GM23248 (cell line): ENCODE data around the gene FABP7. TPM values are rescaled to one million over a fixed set of nuclear protein-coding genes. Genes with fewer than 3 reads are reported as not detected.

Source experiments
- DNase-seq: peaks from one replicate; pipeline ENCODE4 v3.0.0-alpha.2; 2015
- H2AFZ ChIP-seq: fragments of 200-600 bp; sonication (generic); 2 replicates; pipeline ENCODE4 v1.6.1; 2016; ENCODE audit warnings: antibody characterized with exemption
- H3F3A ChIP-seq: fragments of 200-600 bp; sonication (generic); 2 replicates; pipeline ENCODE4 v1.6.1; 2016; ENCODE audit warnings: mild to moderate bottlenecking, antibody characterized with exemption, mixed run types; ENCODE audit not compliant: insufficient read depth
- H3K27ac ChIP-seq: fragments of 200-600 bp; sonication (generic); 2 replicates; pipeline ENCODE4 v1.5.1; 2016; ENCODE audit warnings: mild to moderate bottlenecking
- H3K27me3 ChIP-seq: fragments of 200-600 bp; sonication (generic); replicated peaks from 2 replicates; pipeline ENCODE4 v1.6.1; 2016; ENCODE audit warnings: mild to moderate bottlenecking; ENCODE audit not compliant: insufficient read depth
- H3K36me3 ChIP-seq: fragments of 200-600 bp; sonication (generic); 2 replicates; pipeline ENCODE4 v1.6.1; 2016; ENCODE audit warnings: low read depth, mild to moderate bottlenecking
- H3K4me1 ChIP-seq: fragments of 200-600 bp; sonication (generic); 2 replicates; pipeline ENCODE4 v1.6.1; 2016; ENCODE audit warnings: mild to moderate bottlenecking; ENCODE audit not compliant: insufficient read depth
- H3K4me2 ChIP-seq: fragments of 200-600 bp; sonication (generic); one replicate; pipeline ENCODE4 v1.6.1; 2016; ENCODE audit warnings: mild to moderate bottlenecking; ENCODE audit not compliant: unreplicated experiment
- H3K4me3 ChIP-seq: fragments of 200-600 bp; sonication (generic); 2 replicates; pipeline ENCODE4 v1.5.1; 2016; ENCODE audit warnings: mild to moderate bottlenecking
- H3K79me2 ChIP-seq: fragments of 200-600 bp; sonication (generic); 2 replicates; pipeline ENCODE4 v1.6.1; 2016; ENCODE audit warnings: mild to moderate bottlenecking; ENCODE audit not compliant: insufficient read depth
- H3K9ac ChIP-seq: fragments of 200-600 bp; sonication (generic); 2 replicates; pipeline ENCODE4 v1.6.1; 2016; ENCODE audit warnings: mild to moderate bottlenecking
- H3K9me2 ChIP-seq: fragments of 200-600 bp; sonication (generic); 2 replicates; pipeline ENCODE4 v1.6.1; 2016; ENCODE audit warnings: mixed run types, mild to moderate bottlenecking, moderate library complexity; ENCODE audit not compliant: insufficient read depth
- H3K9me3 ChIP-seq: fragments of 200-600 bp; sonication (generic); one replicate; pipeline ENCODE4 v1.6.1; 2017; ENCODE audit warnings: low read depth
- H4K20me1 ChIP-seq: fragments of 200-600 bp; sonication (generic); 2 replicates; pipeline ENCODE4 v1.6.0; 2016; ENCODE audit not compliant: insufficient read depth
- EZH2 ChIP-seq: fragments of 200-600 bp; sonication (generic); IDR thresholded peaks from 2 replicates; pipeline ENCODE4 v1.6.1; 2018; ENCODE audit warnings: antibody characterized with exemption, mild to moderate bottlenecking; ENCODE audit not compliant: insufficient read depth, poor library complexity, severe bottlenecking
- EZH2phosphoT487 ChIP-seq: fragments of 200-600 bp; sonication (generic); IDR thresholded peaks from 2 replicates; pipeline ENCODE4 v1.6.1; 2018; ENCODE audit warnings: antibody characterized with exemption, moderate library complexity, mild to moderate bottlenecking, low read depth; ENCODE audit not compliant: insufficient read depth
- WGBS, 2 experiments: methylation state at CpG; one replicate each; pipeline ENCODE4 v1.1.6; 2015 to 2017; ENCODE audit warnings: low lambda C conversion rate in 2 of 2, low coverage in 1 of 2; ENCODE audit errors: missing lambda C conversion rate in 2 of 2; 5-methylcytosine and 5-hydroxymethylcytosine counted together
- in situ Hi-C: fragments of 300-500 bp; cut with MboI; formaldehyde crosslinking; loops from 2 replicates; pipeline ENCODE4 v1.15.0; 2020
- polyA plus RNA-seq: library from polyadenylated mRNA; unstranded; fragments of >200 nt; fragmentation: Nextera tagmentation; extraction: Ambion mirVana; gene quantifications from 2 replicates; pipeline ENCODE4 v1.2.1, GENCODE V29; 2016
- total RNA-seq: library from RNA; depleted of rRNA; stranded (reverse); fragments of >200 nt; shearing (Covaris generic); gene quantifications from 2 replicates; pipeline ENCODE4 v1.2.3, GENCODE V29; 2014

The FABP7 gene
- total and polyA plus RNA-seq, 2 experiments from 2014 or later, result not detected

DNA sequence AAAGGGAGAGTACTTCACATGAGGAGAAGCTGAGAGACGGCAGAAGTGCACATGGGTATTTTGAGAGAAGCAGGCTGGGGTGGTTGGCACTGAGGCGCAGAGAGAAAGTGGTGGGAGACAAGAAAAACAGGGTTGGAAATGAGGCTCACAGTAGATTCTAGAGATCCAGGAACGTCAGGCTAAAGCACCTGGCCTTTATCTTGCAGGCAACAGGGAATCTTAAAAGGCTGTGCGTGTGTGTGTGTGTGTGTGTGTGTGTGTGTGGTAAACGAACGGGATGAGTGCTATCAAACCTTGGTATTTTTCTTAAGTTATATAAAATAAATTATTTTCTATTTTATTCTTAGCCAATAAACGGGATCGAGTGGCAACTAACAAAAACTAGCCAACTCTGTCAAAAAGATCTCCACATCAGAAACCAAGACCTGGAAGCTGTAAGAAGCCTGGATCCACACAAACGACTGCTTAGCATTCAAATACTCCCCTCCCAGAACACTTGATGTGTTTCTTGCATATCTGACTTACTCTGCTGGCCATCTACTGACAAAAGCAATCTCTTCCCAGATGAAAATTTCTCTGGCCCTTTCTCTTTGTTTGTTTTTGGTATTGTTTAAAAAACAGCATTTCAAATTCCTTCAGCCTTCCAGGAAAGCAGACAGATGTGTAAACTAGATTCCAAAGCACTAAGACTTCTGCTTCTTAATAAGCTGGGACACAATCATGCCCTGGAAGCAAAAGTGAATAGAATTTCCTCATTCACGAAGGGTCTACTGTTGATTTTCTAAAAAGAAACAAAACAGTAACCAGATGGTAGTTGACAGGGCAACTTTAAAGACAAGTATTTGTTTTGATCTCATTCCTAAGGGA, 44.8 kb upstream of the FABP7 start:
- in situ Hi-C loops, result no loop called here

GRCh38 chr6:122735582-122735981, 43.9 kb upstream of the FABP7 start:
- H3K36me3 ChIP-seq, result no peaks in the 10 kb centered on the region
- H3K9me3 ChIP-seq, result no peaks in the 10 kb centered on the region
- TF ChIP-seq EZH2 (no peak), EZH2phosphoT487 (no peak)
- no peak overlapping the region for H3K4me2 ChIP-seq
- no peaks in the 10 kb centered on the region for H3F3A ChIP-seq
- H3K4me1 ChIP-seq, result no peaks in the 10 kb centered on the region
- peaks cover 24% of the 10 kb centered on the region; the same call in 1 of the 2 replicates for H3K27me3 ChIP-seq
- in situ Hi-C loops, result no loop called here
- no peaks in the 10 kb centered on the region for H4K20me1 ChIP-seq
- no peak overlapping the region for H3K4me3 ChIP-seq
- no peaks in the 10 kb centered on the region for H3K9me2 ChIP-seq
- 15 to 20% methylated on average over 4 of the region's 4 CpGs for WGBS, 2 experiments
- H3K27ac ChIP-seq, result no peak overlapping the region
- no peak overlapping the region for H3K9ac ChIP-seq
- no peak for DNase-seq
- H2AFZ ChIP-seq, result no peak overlapping the region
- no peaks in the 10 kb centered on the region for H3K79me2 ChIP-seq

More for the DNA sequence above, 44.8 kb upstream of the FABP7 start:
- no peaks in the 10 kb centered on the region for H3F3A ChIP-seq
- no peaks in the 10 kb centered on the region for H3K4me1 ChIP-seq
- 18 to 24% methylated on average over 8 to 10 of the region's 10 CpGs for WGBS, 2 experiments
- H3K9me3 ChIP-seq, result no peaks in the 10 kb centered on the region
- no peak overlapping the region for H3K4me2 ChIP-seq
- DNase-seq, result no peak
- H3K9ac ChIP-seq, result no peak overlapping the region
- no peak overlapping the region for H3K27ac ChIP-seq
- H4K20me1 ChIP-seq, result no peaks in the 10 kb centered on the region
- no peak overlapping the region for H2AFZ ChIP-seq
- peaks cover 24% of the 10 kb centered on the region; the same call in 1 of the 2 replicates for H3K27me3 ChIP-seq
- H3K36me3 ChIP-seq, result no peaks in the 10 kb centered on the region
- H3K9me2 ChIP-seq, result no peaks in the 10 kb centered on the region
- TF ChIP-seq EZH2 (no peak), EZH2phosphoT487 (no peak)
- no peak overlapping the region for H3K4me3 ChIP-seq
- H3K79me2 ChIP-seq, result no peaks in the 10 kb centered on the region

DNA sequence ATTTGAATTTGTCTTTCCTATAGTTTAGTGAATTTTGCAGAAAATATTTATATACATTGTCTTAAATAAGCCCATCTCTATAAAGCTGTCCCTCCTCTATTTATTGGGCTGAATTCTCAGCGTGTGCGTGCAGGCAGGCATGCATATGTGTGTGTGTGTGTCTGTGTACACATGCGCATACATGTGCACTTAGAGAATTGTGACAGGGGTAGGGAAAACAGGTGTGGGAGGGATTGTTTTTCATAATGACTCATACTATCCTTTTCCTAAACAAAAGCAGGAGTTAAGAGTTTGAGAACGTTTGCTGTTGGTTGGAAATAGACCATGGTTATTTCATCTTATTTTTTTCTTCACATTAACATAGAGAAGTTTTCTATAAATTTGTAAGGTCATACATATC, 43.4 kb upstream of the FABP7 start:
- Histone ChIP-seq H4K20me1 (no peaks in the 10 kb centered on the region), H3K36me3 (no peaks in the 10 kb centered on the region), H3K27me3 (peaks cover 24% of the 10 kb centered on the region; the same call in 1 of the 2 replicates), H3K9me2 (no peaks in the 10 kb centered on the region), H3K4me3 (no peak overlapping the region), H3K27ac (no peak overlapping the region), H3F3A (no peaks in the 10 kb centered on the region), H3K4me2 (no peak overlapping the region), H3K4me1 (no peaks in the 10 kb centered on the region), H3K9me3 (no peaks in the 10 kb centered on the region), H2AFZ (no peak overlapping the region), H3K9ac (no peak overlapping the region), H3K79me2 (no peaks in the 10 kb centered on the region)
- WGBS, 2 experiments, result 63 to 65% methylated on average over 4 of the region's 4 CpGs
- in situ Hi-C loops, result no loop called here
- TF ChIP-seq EZH2phosphoT487 (no peak), EZH2 (no peak)
- DNase-seq, result no peak

DNA sequence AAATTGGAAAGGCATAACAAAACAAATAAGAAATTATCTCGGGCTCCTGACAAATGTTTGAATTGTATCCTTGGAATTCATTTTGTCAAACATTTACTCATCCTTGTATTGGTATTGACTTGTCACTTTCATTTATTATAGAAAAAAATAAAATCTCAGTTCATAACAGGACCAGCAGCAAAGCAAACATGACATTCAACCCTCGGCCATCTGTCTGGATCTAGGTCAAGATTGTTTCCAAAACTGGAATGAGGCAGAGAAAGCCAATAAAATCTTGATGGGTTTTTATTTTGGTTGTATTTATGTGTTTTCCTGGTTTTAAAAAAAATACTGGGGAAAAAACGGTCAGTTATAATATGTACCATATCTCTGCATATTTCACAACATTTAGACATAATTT, 42.9 kb upstream of the FABP7 start:
- Histone ChIP-seq H3K79me2 (no peaks in the 10 kb centered on the region), H3K4me1 (no peaks in the 10 kb centered on the region), H3K4me2 (no peak overlapping the region), H3K36me3 (no peaks in the 10 kb centered on the region), H3K9me2 (no peaks in the 10 kb centered on the region), H3K4me3 (no peak overlapping the region), H3K27ac (no peak overlapping the region), H4K20me1 (no peaks in the 10 kb centered on the region), H2AFZ (no peak overlapping the region), H3K9ac (no peak overlapping the region), H3K27me3 (peaks cover 24% of the 10 kb centered on the region; the same call in 1 of the 2 replicates), H3F3A (no peaks in the 10 kb centered on the region), H3K9me3 (no peaks in the 10 kb centered on the region)
- TF ChIP-seq EZH2phosphoT487 (no peak), EZH2 (no peak)
- 8 to 15% methylated on average over 3 of the region's 3 CpGs for WGBS, 2 experiments
- no peak for DNase-seq
- in situ Hi-C loops, result no loop called here
